ENCODE measurements around the gene CROCC2.

Gene CROCC2

GRCh38 chr2:241040081-241040803 lies 134.1 kb downstream of the CROCC2 start:
- no peak overlapping the region for H3K27ac ChIP-seq (ENCODE audit: low read length)

GRCh38 chr2:241041589-241042158 lies 135.5 kb downstream of the CROCC2 start:
- Histone ChIP-seq H3K4me3 (ENCODE audit: low read depth in 1 of 2, low read length in 2 of 2) (no peak overlapping the region), H3K27ac (ENCODE audit: low read length) (no peak overlapping the region), H3K36me3 (ENCODE audit: control insufficient read depth in 1 of 2, insufficient read depth in 2 of 2, low read length in 2 of 2) (no peaks in the 10 kb centered on the region), H3K9me3 (ENCODE audit: control insufficient read depth in 1 of 2, low read length in 2 of 2) (peaks cover 0 to 10% of the 10 kb centered on the region in 2 donors), H3K4me1 (ENCODE audit: control insufficient read depth in 1 of 2, insufficient read depth in 2 of 2, low read length in 2 of 2) (peaks cover 0 to 2% of the 10 kb centered on the region in 2 donors), H3K27me3 (ENCODE audit: low read depth, low read length) (no peaks in the 10 kb centered on the region)

More at GRCh38 chr2:241040081-241040803, 134.1 kb downstream of the CROCC2 start:
- Histone ChIP-seq H3K27me3 (ENCODE audit: low read depth, low read length) (no peaks in the 10 kb centered on the region), H3K4me3 (ENCODE audit: low read depth in 1 of 2, low read length in 2 of 2) (no peak overlapping the region), H3K9me3 (ENCODE audit: control insufficient read depth in 1 of 2, low read length in 2 of 2) (peaks cover 0 to 7% of the 10 kb centered on the region in 2 donors), H3K4me1 (ENCODE audit: control insufficient read depth in 1 of 2, insufficient read depth in 2 of 2, low read length in 2 of 2) (peaks cover 0 to 8% of the 10 kb centered on the region in 2 donors), H3K36me3 (ENCODE audit: control insufficient read depth in 1 of 2, insufficient read depth in 2 of 2, low read length in 2 of 2) (no peaks in the 10 kb centered on the region)
